ENCODE results near the gene RTCA. TPM values are rescaled to one million over a fixed set of nuclear protein-coding genes. Genes with fewer than 3 reads are reported as not detected.
"Not testable (repeated sequence)": the region's sequence is repeated elsewhere in the genome, so short reads cannot be mapped to it uniquely, and the experiment has no call there.

The RTCA gene
- polyA plus RNA-seq, 1 donor: 28.4 TPM

GRCh38 chr1:100258427-100258826, 7.6 kb upstream of the RTCA start:
- not testable (repeated sequence) for DNase-seq (ENCODE audit: low read depth)

DNA sequence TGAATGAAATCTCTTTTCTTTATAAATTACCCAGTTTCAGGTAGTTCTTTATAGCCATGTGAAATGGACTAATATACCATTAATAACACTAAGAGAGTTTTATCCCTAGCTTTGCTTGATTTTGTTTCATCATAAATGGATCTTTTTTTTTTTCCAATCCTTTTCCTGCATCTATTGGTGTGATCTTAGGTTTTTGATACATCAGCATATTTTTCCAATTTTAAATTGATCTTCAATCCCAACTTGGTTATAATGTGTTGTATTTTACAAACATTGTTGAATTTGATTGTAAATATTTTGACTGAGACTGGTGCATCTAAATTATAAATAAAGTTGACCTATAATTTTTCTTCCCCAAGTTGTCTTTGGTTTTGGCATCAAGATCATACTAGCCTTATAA, 4.3 kb upstream of the RTCA start:
- no peak for DNase-seq (ENCODE audit: low read depth)

- not testable (repeated sequence) for DNase-seq (ENCODE audit: low read depth)
Measured at GRCh38 chr1:100264081-100264480, 1.9 kb upstream of the RTCA start.

DNA sequence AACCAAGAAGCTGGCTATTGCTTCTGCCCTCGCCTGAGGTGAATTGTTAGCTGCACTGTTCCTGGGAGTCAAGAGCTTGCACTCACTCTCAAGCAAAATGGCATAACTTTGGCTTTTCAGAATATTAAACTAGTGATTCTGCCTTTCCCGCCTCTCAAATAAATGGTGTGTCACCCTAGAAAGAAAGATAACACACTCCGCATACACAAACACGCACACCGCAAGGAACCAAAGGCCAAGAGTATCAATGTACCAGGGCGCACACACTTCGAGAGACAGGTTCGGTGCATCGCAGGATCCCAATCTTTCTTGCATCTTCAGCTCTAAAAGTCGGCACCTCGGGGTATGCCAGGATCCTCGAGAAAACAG, 470 bp upstream of the RTCA start:
- no peak for DNase-seq (ENCODE audit: low read depth)

DNA sequence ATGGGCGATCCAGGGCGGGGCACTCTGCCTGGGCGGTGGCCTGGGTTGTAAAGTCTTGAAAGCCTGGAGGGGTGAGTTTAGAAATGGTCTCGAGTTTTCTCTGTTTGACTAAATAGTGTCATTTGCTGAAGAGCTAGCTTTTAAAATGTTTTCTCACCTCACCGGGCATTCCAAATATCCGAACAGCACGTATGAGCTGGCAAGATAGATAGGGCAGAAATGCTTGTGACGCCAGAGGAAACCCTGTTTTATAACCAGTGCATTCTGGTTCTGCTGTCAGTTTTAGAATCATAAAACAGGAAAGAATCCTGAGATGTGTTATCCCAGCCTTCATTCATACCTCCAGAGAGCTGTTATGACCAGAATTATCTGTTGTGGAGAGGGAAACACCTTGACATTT, 725 bp downstream of the RTCA start:
- DNase-seq (ENCODE audit: low read depth): no peak

GRCh38 chr1:100267284-100267683, 1.3 kb downstream of the RTCA start:
- DNase-seq (ENCODE audit: low read depth): no peak

DNA sequence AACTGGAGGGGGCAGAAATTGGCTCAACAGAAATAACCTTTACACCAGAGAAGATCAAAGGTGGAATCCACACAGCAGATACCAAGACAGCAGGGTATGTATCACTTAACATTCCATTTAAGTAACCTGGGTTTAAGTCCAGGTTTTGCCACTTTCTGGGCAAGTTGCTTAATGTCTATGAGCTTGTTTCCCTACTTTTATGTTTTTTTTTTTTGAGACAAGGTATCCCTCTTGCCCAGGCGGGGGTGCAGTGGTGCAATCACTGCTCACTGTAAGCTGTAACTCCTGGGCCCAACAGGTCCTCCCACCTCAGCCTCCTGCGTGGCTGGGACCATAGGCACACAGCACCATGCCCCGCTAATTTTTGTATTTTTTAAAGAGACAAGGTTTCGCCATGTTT, 2.2 kb downstream of the RTCA start:
- DNase-seq (ENCODE audit: low read depth): no peak

GRCh38 chr1:100277866-100278265, 11.8 kb downstream of the RTCA start:
- no peak for DNase-seq (ENCODE audit: low read depth)

DNA sequence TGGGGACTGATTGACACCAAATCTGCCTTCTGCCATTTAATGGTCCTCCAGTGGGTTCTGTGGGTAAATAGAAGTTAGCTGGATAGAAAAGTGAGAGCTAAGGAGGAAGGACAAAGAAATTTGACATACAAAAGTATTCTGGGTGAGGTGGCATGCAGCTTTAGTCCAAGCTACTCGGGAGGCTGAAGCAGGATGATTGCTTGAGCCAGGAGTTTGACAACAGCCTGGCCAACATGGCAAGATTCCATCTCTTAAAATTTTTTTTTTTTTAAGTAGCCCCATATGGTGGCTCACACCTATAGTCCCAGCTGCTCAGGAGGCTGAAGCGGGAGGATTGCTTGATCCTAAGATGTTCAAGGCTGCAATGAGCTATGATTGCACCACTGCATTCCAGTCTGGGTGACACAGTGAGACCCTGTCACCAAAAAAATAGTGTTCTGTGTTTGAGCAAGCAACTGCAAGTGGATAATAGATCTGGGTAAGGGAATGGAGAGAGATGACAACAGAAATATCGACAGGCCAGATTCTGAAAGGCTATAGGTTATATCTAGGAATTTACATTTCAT, 13.4 kb downstream of the RTCA start:
- DNase-seq (ENCODE audit: low read depth): no peak

DNA sequence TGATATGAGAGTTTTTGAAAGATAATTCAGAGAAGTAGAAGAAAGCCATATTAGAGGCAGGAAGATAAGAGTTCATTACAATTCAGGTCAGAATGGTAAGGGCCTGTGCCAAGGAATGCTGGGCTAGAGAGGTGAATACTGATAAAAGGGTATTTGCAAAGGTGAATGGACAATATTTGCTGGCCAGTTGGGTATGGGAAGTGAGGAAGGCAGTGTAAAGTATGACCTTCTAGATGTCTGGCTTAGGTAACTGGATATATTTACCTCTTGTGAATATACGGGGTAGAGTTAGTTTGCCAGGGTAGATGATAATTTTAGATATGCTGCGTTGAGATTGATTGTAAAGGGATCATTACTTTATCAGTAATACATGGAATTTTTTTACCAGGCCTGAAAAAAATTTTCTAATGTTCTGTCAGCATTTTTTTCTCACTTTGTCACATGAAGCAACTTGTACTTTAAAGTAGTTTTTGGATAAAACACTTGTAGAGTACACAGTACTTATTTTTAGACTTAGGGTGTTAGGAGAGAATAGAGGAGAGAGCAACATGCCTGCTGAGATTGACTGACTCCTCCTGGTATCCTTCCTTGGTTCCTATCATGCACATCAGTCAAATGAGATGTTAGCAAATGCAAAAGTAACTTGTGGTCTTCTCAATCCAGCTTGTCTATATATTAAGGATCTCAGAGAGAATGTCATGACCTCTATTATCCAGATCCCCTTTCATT, 14.1 kb downstream of the RTCA start:
- no peak for DNase-seq (ENCODE audit: low read depth)

DNA sequence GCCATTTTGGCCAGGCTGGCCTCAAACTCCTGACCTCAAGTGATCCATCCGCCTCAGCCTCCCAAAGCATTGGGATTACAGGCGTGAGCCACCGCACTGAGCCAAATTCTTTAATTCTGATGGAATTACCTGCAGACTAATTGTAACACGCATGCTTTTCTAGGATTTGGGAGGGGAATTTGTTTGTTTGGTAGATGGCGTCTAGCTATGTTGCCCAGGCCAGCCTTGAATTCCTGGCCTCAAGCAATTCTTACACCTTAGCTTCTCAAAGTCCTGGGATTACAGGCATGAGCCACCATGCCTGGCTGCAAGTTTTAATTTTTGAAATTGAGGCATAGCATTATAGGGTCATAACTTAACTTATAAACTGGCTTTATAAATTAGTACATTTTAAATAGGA, 18.6 kb downstream of the RTCA start:
- DNase-seq (ENCODE audit: low read depth): no peak

- DNase-seq (ENCODE audit: low read depth): no peak
Measured at GRCh38 chr1:100287162-100287561, 21.1 kb downstream of the RTCA start.

DNA sequence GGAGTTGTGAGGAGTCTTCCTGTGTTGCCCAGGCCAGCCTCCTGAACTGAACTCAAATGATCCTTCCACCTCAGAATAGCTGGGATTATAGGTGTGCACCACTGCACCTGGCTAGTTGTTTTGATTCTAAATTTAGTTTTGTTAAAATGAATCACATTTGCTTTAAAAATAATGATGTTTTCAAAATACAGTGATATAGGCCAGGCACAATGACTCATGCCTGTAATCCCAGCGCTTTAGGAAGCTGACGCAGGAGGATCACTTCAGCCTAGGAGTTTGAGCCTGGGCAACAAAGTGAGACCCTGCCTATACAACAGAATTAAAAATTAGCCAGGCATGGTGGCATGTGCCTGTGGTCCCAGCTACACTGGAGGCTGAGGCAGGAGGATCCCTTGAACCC, 24.3 kb downstream of the RTCA start:
- no peak for DNase-seq (ENCODE audit: low read depth)

DNA sequence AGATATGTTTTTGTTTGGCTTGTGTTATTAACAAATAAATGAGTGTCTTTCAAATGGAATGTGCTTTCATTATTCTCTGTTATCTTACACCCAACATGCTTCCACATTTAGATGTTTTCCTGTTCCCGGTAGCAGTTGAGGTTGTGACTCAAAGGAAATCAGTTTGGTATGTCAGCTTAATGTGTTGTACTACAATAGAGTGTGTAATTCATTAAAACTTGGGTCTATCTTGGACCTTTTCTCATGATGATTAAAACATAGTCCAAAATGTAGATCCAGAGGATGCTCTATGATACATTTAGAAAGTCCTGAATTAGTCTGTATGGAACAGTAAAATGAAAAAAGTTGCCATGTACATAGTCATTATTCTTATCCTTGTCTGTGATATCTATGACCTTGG, 26.7 kb downstream of the RTCA start:
- DNase-seq (ENCODE audit: low read depth): no peak

- no peak for DNase-seq (ENCODE audit: low read depth)
Measured at GRCh38 chr1:100296140-100296539, 30.1 kb downstream of the RTCA start.

- not testable (repeated sequence) for DNase-seq (ENCODE audit: low read depth)
Measured at GRCh38 chr1:100296997-100297396, 31.0 kb downstream of the RTCA start.

DNA sequence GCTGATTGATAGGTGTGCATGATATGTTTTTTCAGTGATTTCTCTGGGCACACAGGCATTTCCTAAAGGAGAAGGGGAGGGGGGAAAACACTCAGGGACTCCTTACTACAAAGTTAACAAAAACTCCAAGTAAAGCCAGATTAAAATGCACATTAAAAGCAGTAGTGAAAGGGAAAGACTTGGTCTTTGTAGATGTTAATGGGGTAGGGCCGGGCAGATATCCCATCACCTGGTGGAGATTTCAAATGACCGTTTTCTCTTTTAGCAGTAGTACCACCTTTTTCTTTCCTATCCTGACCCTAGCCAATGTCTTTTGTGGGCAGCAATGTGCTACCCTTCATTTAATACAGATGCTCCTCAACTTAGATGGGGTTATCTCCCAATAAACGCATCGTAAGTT, 32.5 kb downstream of the RTCA start:
- DNase-seq (ENCODE audit: low read depth): no peak

- DNase-seq (ENCODE audit: low read depth): no peak
Measured at GRCh38 chr1:100299521-100300222, 33.7 kb downstream of the RTCA start.

DNA sequence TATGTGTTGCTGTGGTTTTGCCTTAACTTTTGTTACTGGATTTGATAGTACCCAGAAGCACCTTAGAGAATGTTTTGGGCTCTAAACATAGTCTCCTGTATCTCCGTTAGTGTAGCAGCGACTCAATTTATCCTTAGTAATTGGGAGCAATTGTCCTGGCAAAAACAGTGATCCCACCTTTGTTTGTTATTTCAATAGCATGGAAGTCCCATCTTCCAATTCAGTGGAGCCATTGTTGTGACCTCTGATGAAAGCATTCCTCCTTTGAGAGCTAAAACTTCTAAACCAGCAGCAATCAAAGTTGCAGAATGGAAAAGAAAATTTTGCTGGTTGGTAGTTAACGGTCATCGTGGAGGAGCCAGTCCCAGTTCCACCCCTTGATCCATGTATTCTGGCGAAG, 34.7 kb downstream of the RTCA start:
- no peak for DNase-seq (ENCODE audit: low read depth)

GRCh38 chr1:100302739-100303138, 36.7 kb downstream of the RTCA start:
- no peak for DNase-seq (ENCODE audit: low read depth)

- DNase-seq (ENCODE audit: low read depth): no peak
Measured at GRCh38 chr1:100304227-100304626, 38.2 kb downstream of the RTCA start.

GRCh38 chr1:100304921-100305320, 38.9 kb downstream of the RTCA start:
- no peak for DNase-seq (ENCODE audit: low read depth)

- DNase-seq (ENCODE audit: low read depth): no peak
Measured at GRCh38 chr1:100305954-100306353, 39.9 kb downstream of the RTCA start.

Data from forelimb muscle (tissue), 1 donor.